Middle frontal gyrus (tissue), 1 donor: ENCODE data around the gene CFD.
"Not testable (repeated sequence)": the region's sequence is repeated elsewhere in the genome, so short reads cannot be mapped to it uniquely, and the experiment has no call there.

Source experiments
- DNase-seq: peaks from one replicate; pipeline ENCODE4 v3.0.0-alpha.2; 2015; ENCODE audit warnings: low spot score; ENCODE audit errors: extremely low spot score

Gene CFD

DNA sequence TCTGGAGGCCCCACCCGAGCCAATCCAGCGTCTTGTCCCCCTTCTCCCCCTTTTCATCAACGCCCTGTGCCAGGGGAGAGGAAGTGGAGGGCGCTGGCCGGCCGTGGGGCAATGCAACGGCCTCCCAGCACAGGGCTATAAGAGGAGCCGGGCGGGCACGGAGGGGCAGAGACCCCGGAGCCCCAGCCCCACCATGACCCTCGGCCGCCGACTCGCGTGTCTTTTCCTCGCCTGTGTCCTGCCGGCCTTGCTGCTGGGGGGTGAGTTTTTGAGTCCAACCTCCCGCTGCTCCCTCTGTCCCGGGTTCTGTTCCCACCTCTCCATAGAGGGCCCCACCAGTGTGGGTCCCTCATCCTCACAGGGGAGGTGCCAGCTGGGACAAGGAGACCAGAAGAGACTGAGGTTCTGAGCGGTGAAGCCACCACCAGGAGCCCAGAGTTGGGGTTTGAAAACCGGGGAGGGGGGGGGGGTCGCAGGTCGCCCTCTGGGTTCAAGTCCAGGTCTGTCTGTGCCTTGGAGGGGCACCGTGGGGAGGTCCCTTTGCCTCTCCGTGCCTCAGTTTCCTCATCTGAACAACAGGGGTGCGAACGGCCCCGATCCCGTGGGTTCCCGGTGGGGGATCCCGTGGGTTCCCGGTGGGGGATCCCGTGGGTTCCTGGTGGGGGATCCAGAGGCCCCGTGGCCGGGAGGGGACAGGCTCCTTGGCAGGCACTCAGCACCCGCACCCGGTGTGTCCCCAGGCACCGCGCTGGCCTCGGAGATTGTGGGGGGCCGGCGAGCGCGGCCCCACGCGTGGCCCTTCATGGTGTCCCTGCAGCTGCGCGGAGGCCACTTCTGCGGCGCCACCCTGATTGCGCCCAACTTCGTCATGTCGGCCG lies 7.1 kb upstream of the CFD start, which contains the start of gene ELANE:
ELANE (plus strand) TSS at position 168 of the 878 bp plus-strand sequence; CDS start at position 194, 26 bp downstream.
- DNase-seq = no peak

DNA sequence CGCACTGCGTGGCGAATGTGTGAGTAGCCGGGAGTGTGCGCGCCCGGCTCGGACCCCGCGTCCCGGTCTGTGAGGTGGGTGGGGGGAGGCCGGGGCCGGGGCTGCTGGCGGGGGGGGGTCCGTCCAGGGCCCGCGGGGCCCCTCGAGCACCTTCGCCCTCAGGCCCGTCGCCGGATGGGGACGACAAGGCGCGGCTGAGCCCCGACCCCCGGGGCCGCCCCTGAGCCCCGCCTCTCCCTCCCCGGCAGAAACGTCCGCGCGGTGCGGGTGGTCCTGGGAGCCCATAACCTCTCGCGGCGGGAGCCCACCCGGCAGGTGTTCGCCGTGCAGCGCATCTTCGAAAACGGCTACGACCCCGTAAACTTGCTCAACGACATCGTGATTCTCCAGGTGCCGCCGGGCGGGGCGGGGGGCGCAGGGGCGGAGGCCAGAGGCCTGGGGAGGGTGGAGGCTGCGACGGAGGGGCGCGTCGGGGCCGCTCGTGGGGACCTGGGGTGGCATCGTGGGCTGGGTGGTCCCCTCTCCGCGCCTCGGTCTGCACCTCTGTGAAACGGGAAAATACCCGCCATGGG lies 6.4 kb upstream of the CFD start:
- DNase-seq = no peak

DNA sequence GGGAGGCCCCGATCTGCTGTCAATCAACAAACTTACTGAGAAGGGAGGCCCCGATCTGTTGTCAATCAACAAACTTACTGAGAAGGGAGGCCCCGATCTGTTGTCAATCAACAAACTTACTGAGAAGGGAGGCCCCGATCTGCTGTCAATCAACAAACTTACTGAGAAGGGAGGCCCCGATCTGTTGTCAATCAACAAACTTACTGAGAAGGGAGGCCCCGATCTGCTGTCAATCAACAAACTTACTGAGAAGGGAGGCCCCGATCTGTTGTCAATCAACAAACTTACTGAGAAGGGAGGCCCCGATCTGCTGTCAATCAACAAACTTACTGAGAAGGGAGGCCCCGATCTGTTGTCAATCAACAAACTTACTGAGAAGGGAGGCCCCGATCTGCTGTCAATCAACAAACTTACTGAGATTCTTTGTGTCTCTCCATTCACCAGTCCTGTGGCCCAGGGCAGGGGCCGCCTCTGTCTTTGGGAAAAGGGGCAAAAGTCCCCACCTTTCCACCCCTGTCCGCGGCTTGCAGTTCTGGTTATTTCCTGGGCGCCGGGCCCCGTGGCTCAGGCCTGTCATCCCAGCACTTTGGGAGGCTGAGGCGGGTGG lies 5.7 kb upstream of the CFD start:
- not testable (repeated sequence) for DNase-seq

DNA sequence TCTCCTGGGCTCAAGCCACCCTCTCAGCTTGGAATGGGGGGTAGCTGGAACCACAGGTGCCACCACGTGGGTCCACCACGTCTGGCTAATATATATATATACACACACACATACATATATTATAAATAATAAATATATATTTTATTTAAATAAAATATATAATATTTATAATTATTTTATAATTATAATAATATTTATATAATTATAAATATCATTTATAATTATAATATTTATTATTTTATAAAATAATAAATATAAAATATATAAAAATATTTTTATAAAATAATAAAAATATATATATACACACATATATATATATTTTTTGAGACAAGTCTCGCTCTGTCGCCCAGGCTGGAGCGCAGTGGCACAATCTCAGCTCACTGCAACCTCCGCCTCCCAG lies 4.9 kb upstream of the CFD start:
- DNase-seq = no peak

- DNase-seq = no peak
Measured at GRCh38 chr19:855142-855541, 4.3 kb upstream of the CFD start.

GRCh38 chr19:855566-856120 lies 3.8 kb upstream of the CFD start:
- DNase-seq = no peak

- DNase-seq = no peak
Measured at GRCh38 chr19:858284-858683, 1.2 kb upstream of the CFD start.

DNA sequence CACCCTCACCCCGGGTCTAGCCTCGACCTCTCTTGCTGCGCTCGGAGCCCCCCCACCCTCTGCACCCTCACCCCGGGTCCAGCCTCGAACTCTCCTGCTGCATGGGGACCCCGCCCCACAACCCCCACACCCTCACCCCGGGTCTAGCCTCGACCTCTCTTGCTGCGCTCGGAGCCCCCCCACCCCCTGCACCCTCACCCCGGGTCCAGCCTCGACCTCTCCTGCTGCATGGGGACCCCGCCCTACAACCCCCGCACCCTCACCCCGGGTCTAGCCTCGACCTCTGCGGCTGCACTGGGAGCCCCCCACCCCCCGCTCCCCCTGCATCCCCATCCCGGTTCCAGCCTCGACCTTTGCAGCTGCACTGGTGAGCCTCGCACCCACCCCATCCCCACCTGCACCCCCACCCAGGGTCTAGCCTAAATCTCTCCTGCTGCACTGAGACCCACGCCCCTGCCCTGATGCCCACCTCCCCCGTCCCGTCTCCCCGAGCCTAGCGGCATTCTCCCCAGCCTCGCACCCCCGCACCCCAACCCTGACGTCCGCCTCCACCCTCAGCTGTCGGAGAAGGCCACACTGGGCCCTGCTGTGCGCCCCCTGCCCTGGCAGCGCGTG lies 1.8 kb downstream of the CFD start:
- no peak for DNase-seq

GRCh38 chr19:861756-862580 lies 2.5 kb downstream of the CFD start:
- DNase-seq = no peak

- DNase-seq = no peak
Measured at GRCh38 chr19:862581-863314, 3.3 kb downstream of the CFD start.

- DNase-seq = no peak
Measured at GRCh38 chr19:863315-863620, 3.8 kb downstream of the CFD start.

- DNase-seq = no peak
Measured at GRCh38 chr19:866769-867300, 7.4 kb downstream of the CFD start.

DNA sequence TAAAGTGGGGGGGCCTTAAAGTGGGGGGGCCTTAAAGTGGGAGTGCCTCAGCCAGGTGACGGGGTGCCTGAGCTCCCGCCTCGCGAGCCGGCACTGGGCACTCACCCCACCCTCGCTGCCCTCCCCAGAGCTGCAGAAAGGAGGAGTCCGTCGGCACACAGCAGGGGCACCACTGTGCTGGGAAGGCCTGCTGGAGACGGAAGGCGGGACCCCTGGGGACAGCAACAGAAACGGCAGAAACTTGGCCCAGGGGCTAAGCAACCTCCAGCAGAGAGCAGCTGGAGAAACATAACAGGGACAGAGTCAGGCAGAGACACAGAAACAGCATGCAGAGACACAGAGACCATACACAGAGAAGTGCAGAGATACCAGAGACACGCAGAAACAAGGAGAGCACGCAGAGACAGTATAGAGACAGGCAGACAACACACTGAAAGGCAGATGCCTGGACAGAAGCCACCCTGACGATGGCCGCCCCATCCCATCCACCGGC lies 7.9 kb downstream of the CFD start:
- no peak for DNase-seq

DNA sequence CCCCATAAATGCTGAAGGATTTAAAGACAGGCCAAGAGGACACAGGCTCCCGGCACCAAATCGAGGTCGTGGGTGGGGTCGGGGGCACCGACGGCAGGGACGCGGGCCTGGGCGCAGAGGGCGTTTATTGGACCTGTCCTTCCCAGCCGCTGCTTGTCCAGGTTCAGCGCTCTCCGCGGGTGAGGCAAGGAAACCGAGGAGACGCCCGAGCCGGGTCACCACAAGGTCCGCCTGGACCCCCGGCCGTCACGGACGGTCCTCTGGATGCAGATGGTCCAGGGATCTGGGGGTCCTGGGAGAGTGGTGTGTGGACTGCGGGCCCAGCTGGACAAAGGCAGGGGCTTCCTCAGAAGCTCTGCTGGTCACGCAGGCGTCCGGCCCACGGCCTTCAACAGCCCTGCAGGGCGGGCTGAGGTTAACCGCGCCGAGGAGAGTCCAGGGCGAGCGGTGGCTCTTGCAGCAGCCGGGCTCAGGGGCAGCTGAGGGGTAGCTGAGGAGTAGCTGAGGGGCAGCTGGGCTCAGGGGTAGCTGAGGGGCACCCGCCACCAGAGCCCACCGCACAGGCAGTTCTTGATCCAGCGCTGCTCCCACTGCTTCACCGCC lies 8.5 kb downstream of the CFD start:
- DNase-seq = no peak

- no peak for DNase-seq
Measured at GRCh38 chr19:868458-869244, 9.2 kb downstream of the CFD start.

- DNase-seq = no peak
Measured at GRCh38 chr19:869245-870177, 10.0 kb downstream of the CFD start.

- DNase-seq = no peak
Measured at GRCh38 chr19:870314-870713, 10.8 kb downstream of the CFD start.

DNA sequence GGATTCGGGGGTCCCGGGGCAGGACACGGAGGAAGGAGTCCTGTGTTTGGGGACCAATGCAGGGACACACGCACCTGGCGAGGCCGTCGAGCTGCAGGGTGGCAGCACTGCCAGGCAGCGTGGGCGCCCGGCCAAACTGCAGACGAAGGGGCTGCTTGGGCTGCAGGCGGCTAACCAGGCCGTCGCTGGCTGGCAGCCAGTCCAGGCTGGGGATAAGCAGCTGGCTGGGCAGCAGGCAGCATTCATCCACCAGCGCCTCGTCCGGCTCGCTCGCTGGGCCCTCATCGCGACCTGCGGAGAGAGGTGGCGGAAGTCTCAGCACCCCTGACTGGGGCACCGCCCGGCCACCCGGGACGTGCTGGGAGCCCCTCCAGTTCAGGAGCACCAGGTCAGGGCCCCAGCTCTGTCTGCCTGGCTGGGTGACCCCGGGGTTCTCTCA lies 11.5 kb downstream of the CFD start:
- no peak for DNase-seq
